GM23248 (cell line): ENCODE data around the gene ARFGAP2.

Source experiments
- EZH2 ChIP-seq: fragments of 200-600 bp; sonication (generic); IDR thresholded peaks from 2 replicates; pipeline ENCODE4 v1.6.1; 2018; ENCODE audit warnings: antibody characterized with exemption, mild to moderate bottlenecking; ENCODE audit not compliant: insufficient read depth, poor library complexity, severe bottlenecking
- EZH2phosphoT487 ChIP-seq: fragments of 200-600 bp; sonication (generic); IDR thresholded peaks from 2 replicates; pipeline ENCODE4 v1.6.1; 2018; ENCODE audit warnings: antibody characterized with exemption, moderate library complexity, mild to moderate bottlenecking, low read depth; ENCODE audit not compliant: insufficient read depth

DNA sequence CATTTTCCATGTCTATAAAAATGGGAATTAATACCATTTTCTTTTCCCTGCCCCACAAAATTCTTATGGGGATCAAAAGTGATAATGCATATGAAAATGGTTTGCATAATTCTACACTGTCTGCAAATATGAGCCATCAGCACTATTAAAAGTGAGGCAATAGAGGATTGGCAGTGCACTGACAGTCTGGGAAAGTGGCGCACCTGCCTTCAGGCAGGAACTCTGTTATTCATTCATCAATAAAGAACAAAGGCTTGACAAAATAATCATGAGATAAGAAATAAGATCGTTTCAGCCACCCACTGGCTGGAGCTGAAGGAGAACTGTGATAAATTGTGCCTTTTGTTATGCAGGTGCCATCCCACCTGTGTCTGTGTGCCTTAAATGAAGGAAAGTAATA lies 49.5 kb downstream of the ARFGAP2 start:
- no peak for TF ChIP-seq EZH2phosphoT487
- TF ChIP-seq EZH2: no peak
